ENCODE data around the gene ARHGEF10L.
"Not testable (repeated sequence)": the region's sequence is repeated elsewhere in the genome, so short reads cannot be mapped to it uniquely, and the experiment has no call there.

Gene ARHGEF10L

GRCh38 chr1:17539477-17540254, at the start of gene ARHGEF10L:
Gene ARHGEF10L, plus strand, starts transcription at chr1:17539698. Its CDS starts 40,898 bp downstream, at chr1:17580596.
- DNase-seq, result no peak

- DNase-seq, result not testable (repeated sequence)
Observed at GRCh38 chr1:17489768-17490417, 49.6 kb upstream of the ARHGEF10L start.

- DNase-seq, result not testable (repeated sequence)
Observed at GRCh38 chr1:17490667-17491066, 48.8 kb upstream of the ARHGEF10L start.

GRCh38 chr1:17494114-17494729, 45.3 kb upstream of the ARHGEF10L start:
- no peak for DNase-seq

GRCh38 chr1:17496419-17496818, 43.1 kb upstream of the ARHGEF10L start:
- no peak for DNase-seq

- DNase-seq, result no peak
Observed at GRCh38 chr1:17498214-17498613, 41.3 kb upstream of the ARHGEF10L start.

- peak; percentile 17 for DNase-seq
Observed at GRCh38 chr1:17502326-17502778, 37.1 kb upstream of the ARHGEF10L start.

GRCh38 chr1:17503146-17503545, 36.4 kb upstream of the ARHGEF10L start:
- DNase-seq, result no peak

- not testable (repeated sequence) for DNase-seq
Observed at GRCh38 chr1:17507200-17507599, 32.3 kb upstream of the ARHGEF10L start.

GRCh38 chr1:17507915-17508314, 31.6 kb upstream of the ARHGEF10L start:
- DNase-seq, result no peak

GRCh38 chr1:17509363-17509762, 30.1 kb upstream of the ARHGEF10L start:
- no peak for DNase-seq

- no peak for DNase-seq
Observed at GRCh38 chr1:17510138-17510537, 29.4 kb upstream of the ARHGEF10L start.

GRCh38 chr1:17511188-17511587, 28.3 kb upstream of the ARHGEF10L start:
- DNase-seq, result no peak

GRCh38 chr1:17513131-17513530, 26.4 kb upstream of the ARHGEF10L start:
- no peak for DNase-seq

- DNase-seq, result no peak
Observed at GRCh38 chr1:17514776-17515175, 24.7 kb upstream of the ARHGEF10L start.

GRCh38 chr1:17515902-17516301, 23.6 kb upstream of the ARHGEF10L start:
- DNase-seq, result no peak

GRCh38 chr1:17516303-17517214, 22.9 kb upstream of the ARHGEF10L start:
- DNase-seq, result no peak

GRCh38 chr1:17520041-17520440, 19.5 kb upstream of the ARHGEF10L start:
- no peak for DNase-seq

- DNase-seq, result no peak
Observed at GRCh38 chr1:17520473-17521319, 18.8 kb upstream of the ARHGEF10L start.

GRCh38 chr1:17521946-17522612, 17.4 kb upstream of the ARHGEF10L start:
- DNase-seq, result no peak

All from NCI-H526 treated with DMSO at 0.1 percent for 48 hours (cell line).